Measurements from ENCODE around the gene BANF2.

- TF ChIP-seq CTCF (IDR thresholded peaks at IDR 0.05) (no peak), EZH2 (IDR thresholded peaks at IDR 0.05) (no peak)
Observed at GRCh38 chr20:17714597-17714996, 14.8 kb downstream of the BANF2 start.
